Aortic smooth muscle cell (primary cell): ENCODE results near the gene PCDHA8. TPM values are rescaled to one million over a fixed set of nuclear protein-coding genes. Genes with fewer than 3 reads are reported as not detected.

Source experiments
- total RNA-seq: library from RNA; depleted of rRNA; stranded (reverse); fragments of >200 nt; gene quantifications from 2 replicates; pipeline ENCODE4 v1.2.3, GENCODE V29; 2014

PCDHA8 gene, protein sequence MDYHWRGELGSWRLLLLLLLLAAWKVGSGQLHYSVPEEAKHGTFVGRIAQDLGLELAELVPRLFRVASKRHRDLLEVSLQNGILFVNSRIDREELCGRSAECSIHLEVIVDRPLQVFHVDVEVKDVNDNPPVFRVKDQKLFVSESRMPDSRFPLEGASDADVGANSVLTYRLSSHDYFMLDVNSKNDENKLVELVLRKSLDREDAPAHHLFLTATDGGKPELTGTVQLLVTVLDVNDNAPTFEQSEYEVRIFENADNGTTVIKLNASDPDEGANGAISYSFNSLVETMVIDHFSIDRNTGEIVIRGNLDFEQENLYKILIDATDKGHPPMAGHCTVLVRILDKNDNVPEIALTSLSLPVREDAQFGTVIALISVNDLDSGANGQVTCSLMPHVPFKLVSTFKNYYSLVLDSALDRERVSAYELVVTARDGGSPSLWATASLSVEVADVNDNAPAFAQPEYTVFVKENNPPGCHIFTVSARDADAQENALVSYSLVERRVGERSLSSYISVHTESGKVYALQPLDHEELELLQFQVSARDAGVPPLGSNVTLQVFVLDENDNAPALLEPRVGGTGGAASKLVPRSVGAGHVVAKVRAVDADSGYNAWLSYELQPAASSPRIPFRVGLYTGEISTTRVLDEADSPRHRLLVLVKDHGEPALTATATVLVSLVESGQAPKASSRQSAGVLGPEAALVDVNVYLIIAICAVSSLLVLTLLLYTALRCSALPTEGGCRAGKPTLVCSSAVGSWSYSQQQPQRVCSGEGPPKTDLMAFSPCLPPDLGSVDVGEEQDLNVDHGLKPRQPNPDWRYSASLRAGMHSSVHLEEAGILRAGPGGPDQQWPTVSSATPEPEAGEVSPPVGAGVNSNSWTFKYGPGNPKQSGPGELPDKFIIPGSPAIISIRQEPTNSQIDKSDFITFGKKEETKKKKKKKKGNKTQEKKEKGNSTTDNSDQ
- total RNA-seq, result 0.06 TPM in 1 of 2 replicates, not detected in the other

DNA sequence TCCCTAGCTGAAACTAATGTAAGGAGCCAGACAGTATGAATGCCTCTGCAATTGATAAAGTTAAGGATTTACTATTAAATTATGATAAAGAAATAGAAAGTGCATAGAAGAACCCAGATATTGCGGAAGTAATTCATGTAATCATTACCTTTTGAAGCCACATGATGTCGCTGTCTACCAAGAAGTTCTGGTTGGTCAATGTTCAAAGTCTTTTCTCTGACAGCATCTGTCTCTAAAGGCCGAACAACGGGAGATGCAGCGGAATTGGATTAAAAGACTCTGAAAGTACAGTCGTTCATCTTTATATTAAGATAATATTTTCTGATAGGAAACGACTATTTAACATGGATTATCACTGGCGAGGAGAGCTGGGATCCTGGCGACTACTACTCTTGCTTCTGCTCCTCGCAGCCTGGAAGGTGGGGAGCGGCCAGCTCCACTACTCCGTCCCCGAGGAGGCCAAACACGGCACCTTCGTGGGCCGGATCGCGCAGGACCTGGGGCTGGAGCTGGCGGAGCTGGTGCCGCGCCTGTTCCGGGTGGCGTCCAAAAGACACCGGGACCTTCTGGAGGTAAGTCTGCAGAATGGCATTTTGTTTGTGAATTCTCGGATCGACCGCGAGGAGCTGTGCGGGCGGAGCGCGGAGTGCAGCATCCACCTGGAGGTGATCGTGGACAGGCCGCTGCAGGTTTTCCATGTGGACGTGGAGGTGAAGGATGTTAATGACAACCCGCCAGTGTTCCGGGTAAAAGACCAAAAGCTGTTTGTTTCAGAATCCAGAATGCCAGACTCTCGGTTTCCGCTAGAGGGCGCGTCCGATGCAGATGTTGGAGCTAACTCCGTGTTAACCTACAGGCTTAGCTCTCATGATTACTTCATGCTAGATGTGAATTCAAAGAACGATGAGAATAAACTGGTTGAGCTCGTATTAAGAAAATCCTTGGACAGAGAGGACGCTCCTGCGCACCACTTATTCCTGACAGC is at the start of gene PCDHA8:
Gene PCDHA8, plus strand, starts transcription at position 210 of the 985 bp plus-strand sequence. Its CDS starts 135 bp downstream, at position 345.

GRCh38 chr5:140794595-140795258 is 46.3 kb upstream of the PCDHA8 start, which contains the start of gene PCDHA2:
Gene PCDHA2 (plus strand): TSS chr5:140794852.

DNA sequence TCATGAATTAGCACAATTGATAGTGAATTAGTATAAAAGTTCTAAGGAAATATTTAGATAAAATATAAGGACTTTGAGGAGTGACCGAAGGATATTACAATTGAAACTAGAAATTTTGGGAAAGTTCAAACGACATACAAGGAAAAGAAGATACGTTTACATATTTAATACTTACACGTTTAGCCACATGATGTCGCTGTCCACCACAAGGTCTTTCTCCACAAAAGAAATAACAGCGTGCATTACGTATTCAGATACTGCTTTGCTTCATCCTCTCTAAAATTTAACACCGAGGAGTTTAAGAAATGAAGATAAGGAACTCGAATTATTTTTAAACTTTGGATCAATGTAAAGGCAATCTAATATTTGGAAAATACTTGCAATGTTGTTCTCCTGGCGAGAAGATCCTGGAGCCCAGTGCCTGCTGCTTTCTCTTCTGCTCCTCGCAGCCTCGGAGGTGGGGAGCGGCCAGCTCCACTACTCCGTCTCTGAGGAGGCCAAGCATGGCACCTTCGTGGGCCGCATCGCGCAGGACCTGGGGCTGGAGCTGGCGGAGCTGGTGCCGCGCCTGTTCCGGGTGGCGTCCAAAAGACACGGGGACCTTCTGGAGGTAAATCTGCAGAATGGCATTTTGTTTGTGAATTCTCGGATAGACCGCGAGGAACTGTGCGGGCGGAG is 40.0 kb upstream of the PCDHA8 start, which contains the start of gene PCDHA3:
Gene PCDHA3, plus strand, starts transcription at position 242 of the 678 bp plus-strand sequence.

DNA sequence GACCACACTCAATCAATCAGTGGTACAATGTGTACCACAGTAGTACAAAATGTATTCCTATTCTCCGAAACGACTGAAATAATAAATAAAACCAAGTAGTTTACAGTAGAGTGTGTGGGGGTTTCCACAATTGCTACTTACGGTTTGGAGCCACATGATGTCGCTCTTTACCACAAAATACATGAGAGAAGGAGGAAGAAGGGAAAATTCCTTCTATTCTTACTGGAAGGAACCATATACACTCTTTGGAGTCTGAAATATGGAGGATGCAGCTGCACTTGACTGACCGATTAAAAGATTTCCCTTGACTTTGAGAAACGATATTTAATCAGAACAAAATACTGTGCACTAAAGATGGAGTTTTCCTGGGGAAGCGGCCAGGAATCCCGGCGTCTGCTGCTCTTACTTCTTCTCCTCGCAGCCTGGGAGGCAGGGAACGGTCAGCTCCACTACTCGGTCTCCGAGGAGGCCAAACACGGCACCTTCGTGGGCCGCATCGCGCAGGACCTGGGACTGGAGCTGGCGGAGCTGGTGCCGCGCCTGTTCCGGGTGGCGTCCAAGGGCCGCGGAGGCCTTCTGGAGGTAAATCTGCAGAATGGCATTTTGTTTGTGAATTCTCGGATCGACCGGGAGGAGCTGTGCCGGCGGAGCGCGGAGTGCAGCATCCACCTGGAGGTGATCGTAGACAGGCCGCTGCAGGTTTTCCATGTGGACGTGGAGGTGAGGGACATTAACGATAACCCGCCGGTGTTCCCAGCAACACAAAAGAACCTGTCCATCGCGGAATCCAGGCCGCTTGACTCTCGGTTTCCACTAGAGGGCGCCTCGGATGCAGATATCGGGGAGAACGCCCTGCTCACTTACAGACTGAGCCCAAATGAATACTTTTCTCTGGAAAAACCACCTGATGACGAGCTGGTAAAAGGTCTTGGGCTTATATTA is 33.9 kb upstream of the PCDHA8 start, which contains the start of gene PCDHA4:
Gene PCDHA4, plus strand, starts transcription at position 235 of the 942 bp plus-strand sequence.

DNA sequence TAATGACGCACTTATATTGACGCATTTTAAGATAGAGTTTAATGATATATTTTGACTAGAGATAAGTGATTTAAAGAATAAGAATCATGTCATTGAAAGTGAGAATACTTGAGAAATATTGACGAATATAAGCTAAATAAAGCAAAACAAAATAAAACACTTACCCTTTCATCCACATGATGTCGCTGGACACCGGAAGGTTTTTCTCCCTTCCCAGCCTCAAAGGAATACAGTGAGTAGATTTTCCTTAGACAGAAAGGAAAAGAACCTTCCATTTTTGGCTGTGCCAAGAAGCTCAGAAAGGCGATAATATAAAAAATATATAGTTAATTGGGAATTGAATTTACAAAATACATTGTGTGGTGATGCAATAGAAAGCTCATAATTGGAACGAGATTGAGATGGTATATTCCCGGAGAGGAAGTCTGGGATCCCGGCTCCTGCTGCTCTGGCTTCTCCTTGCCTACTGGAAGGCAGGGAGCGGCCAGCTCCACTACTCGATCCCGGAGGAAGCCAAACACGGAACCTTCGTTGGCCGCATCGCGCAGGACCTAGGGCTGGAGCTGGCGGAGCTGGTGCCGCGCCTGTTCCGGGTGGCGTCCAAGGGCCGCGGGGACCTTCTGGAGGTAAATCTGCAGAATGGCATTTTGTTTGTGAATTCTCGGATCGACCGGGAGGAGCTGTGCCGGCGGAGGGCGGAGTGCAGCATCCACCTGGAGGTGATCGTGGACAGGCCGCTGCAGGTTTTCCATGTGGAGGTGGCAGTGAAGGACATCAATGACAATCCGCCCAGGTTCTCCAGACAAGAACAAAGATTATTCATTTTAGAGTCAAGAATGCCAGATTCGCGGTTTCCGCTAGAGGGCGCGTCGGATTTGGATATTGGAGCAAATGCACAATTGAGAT is 19.4 kb upstream of the PCDHA8 start, which contains the start of gene PCDHA5:
Gene PCDHA5, plus strand, starts transcription at position 239 of the 906 bp plus-strand sequence.

GRCh38 chr5:140827704-140828361 is 13.2 kb upstream of the PCDHA8 start, which contains the start of gene PCDHA6:
Gene PCDHA6 (plus strand): TSS chr5:140827960. CDS start chr5:140828092, 132 bp downstream.

DNA sequence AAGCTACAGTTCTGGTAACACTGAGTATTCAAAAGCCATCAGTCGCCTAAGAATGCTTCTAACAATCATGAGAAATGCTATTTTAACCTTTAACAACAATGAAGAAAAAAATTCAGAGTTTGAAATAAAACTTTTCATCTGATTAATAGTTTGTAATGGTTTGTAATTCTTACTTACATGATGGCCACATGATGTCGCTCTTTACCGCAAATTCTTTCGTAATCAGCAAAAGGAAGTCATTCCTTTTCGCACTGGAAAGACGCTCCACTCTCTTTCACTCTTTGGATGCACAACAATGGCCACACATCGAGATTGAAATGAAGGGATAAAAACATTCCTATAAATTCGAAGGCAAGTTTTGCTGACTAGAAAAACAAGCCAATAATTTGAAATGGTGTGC is 7.0 kb upstream of the PCDHA8 start, which contains the start of gene PCDHA7:
Gene PCDHA7, plus strand, starts transcription at position 277 of the 400 bp plus-strand sequence. Its CDS starts 115 bp downstream, at position 392.

DNA sequence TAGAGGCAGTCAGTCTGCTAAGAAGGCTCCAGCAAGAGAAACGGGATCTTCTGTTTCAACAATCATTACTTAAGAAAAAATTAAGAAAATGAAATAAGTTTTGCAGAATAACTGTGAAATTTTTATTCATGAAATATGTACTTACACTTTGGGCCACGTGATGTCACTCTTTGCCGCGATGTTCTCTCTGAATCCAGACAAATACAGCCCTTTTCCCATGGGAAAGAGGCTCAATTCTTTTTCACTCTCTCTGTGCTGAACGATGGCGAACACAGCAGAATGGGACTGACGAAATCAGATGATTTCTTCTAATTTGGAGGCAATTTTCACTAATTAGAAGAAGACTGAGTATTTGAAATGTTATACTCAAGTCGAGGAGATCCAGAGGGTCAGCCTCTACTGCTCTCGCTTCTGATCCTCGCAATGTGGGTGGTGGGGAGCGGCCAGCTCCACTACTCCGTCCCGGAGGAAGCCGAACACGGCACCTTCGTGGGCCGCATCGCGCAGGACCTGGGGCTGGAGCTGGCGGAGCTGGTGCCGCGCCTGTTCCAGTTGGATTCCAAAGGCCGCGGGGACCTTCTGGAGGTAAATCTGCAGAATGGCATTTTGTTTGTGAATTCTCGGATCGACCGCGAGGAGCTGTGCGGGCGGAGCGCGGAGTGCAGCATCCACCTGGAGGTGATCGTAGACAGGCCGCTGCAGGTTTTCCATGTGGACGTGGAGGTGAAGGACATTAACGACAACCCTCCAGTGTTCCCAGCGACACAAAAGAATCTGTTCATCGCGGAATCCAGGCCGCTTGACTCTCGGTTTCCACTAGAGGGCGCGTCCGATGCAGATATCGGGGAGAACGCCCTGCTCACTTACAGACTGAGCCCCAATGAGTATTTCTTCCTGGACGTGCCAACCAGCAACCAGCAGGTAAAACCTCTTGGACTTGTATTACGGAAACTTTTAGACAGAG is 7.4 kb downstream of the PCDHA8 start, which contains the start of gene PCDHA9:
Gene PCDHA9, plus strand, starts transcription at position 244 of the 964 bp plus-strand sequence. Its CDS starts 114 bp downstream, at position 358.

DNA sequence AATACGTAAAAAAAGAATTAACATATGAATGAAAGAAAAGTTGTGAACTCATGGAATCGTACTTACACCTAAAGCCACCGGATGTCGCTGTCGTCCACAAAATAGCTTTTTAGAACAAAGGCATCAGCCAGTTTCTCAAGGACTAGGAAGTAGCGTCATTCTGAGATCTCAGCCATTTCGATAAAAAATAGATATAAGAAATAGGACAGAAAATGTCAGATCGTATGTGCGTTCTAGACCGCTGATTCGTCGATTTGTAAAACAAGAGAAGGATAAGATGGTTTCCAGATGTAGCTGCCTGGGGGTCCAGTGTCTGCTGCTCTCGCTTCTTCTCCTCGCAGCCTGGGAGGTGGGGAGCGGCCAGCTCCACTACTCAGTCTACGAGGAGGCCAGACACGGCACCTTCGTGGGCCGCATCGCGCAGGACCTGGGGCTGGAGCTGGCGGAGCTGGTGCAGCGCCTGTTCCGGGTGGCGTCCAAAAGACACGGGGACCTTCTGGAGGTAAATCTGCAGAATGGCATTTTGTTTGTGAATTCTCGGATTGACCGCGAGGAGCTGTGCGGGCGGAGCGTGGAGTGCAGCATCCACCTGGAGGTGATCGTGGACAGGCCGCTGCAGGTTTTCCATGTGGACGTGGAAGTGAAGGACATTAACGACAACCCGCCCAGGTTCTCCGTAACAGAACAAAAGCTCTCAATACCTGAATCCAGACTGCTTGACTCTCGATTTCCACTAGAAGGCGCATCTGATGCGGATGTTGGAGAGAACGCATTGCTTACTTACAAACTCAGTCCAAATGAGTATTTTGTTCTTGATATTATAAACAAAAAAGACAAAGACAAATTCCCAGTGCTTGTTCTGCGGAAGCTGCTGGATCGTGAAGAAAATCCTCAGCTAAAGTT is 15.0 kb downstream of the PCDHA8 start, which contains the start of gene PCDHA10:
Gene PCDHA10, plus strand, starts transcription at position 126 of the 903 bp plus-strand sequence. Its CDS starts 152 bp downstream, at position 278.

DNA sequence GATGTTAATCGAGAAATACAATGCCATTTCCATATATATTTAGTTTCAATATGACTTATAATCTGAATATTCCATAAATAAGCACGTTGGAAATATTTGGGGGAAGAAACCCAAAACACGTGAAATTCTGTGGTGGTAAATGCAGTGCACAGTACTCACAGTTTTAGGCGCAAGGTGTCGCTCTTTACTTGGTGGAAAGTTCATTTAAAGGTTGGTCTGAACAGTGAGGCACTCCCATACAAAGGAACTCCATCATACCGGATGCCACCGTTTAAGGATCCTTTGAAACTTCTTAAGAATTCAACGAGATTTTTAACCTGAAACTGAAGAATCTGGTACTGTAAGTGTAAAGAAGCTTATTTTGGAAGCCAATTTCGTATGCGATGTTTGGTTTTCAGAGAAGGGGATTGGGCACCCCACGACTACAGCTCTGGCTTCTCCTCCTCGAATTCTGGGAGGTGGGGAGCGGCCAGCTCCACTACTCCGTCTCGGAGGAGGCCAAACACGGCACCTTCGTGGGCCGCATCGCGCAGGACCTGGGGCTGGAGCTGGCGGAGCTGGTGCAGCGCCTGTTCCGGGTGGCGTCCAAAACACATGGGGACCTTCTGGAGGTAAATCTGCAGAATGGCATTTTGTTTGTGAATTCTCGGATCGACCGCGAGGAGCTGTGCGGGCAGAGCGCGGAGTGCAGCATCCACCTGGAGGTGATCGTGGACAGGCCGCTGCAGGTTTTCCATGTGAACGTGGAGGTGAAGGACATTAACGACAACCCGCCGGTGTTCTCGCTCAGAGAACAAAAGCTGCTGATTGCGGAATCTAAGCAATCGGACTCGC is 28.0 kb downstream of the PCDHA8 start, which contains the start of gene PCDHA11:
Gene PCDHA11, plus strand, starts transcription at position 237 of the 834 bp plus-strand sequence. Its CDS starts 147 bp downstream, at position 384.

DNA sequence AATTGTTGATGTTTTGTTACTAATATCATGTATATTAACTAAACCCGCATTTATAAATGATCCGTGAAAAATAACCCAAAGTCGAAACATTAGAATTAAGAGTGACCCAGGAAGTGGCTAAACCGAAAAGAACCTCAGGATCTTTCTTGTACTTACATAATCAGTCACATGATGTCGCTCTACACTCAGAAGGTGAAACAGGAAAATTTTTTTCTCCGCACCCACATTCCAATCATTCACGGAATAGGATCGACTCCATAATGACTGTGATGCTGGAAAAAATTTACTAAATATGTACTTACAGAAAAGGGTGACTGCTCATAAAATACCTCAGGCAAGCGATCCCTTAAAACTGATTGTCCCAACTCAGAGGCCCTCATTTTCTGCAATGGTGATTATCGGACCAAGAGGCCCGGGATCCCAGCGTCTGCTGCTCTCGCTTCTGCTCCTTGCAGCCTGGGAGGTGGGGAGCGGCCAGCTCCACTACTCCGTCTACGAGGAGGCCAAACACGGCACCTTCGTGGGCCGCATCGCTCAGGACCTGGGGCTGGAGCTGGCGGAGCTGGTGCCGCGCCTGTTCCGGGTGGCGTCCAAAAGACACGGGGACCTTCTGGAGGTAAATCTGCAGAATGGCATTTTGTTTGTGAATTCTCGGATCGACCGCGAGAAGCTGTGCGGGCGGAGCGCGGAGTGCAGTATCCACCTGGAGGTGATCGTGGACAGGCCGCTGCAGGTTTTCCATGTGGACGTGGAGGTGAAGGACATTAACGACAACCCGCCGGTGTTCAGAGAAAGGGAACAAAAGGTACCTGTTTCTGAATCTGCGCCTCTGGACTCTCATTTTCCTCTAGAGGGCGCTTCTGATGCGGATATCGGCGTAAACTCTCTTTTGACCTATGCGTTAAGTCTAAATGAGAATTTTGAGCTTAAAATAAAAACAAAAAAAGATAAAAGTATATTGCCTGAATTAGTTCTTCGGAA is 34.4 kb downstream of the PCDHA8 start, which contains the start of gene PCDHA12:
Gene PCDHA12, plus strand, starts transcription at position 224 of the 981 bp plus-strand sequence. Its CDS starts 165 bp downstream, at position 389.

DNA sequence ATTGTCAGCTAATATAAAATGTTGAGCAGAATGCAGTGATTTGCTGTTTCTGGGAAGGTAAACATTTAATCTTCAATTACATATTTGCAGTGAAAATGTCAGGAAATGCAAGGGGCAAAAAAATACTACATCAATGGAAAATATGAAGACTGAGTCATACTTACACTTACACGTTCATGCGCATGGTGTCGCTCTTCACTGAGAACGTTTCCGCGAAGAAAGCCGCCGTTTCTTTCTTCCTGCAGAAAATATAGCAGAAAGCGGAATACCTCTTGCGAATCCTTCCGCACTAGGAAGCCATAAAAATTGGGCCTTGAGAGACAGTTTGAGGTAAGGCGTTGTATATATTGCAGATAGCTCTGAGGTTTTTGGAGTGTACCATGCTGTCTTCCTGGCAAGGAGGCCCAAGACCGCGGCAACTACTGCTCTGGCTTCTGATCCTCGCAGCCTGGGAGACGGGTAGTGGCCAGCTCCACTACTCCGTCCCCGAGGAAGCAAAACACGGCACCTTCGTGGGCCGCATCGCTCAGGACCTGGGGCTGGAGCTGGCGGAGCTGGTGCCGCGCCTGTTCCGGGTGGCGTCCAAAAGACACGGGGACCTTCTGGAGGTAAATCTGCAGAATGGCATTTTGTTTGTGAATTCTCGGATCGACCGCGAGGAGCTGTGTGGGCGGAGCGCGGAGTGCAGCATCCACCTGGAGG is 41.1 kb downstream of the PCDHA8 start, which contains the start of gene PCDHA13:
Gene PCDHA13, plus strand, starts transcription at position 236 of the 702 bp plus-strand sequence. Its CDS starts 145 bp downstream, at position 381.

